GM12878 (cell line): ENCODE measurements around the gene FAM89B. TPM values are rescaled to one million over a fixed set of nuclear protein-coding genes. Genes with fewer than 3 reads are reported as not detected.

Source experiments
- ATAC-seq: fragments of 200-7000 bp; cut with Tn5 transposase; 3 replicates; pipeline ENCODE4 v1.9.1; 2020; ENCODE audit warnings: mild to moderate bottlenecking, moderate library complexity
- BruUV-seq: library from RNA; stranded (reverse); fragments of 400-500 nt; replicated peaks from 2 replicates; lab custom pipeline; 2021; lab: Mats Ljungman, UMichigan
- CTCF ChIA-PET: fragments of 300-600 bp; sonication (Branson Sonifier 250); formaldehyde crosslinking; extraction: SDS; loops from one replicate; lab custom pipeline; 2021; ENCODE audit warnings: inconsistent platforms; lab: Yijun Ruan, JAX
- POLR2A ChIA-PET: fragments of 350-600 bp; formaldehyde crosslinking; extraction: SDS; loops from one replicate; lab custom pipeline; 2021; ENCODE audit warnings: inconsistent platforms; lab: Charles Lee
- RAD21 ChIA-PET: fragments of 300-600 bp; sonication (Branson Sonifier 250); formaldehyde crosslinking; loops from one replicate; lab custom pipeline; 2023; ENCODE audit warnings: antibody characterized with exemption; ENCODE audit not compliant: unreplicated experiment; lab: Charles Lee
- SMC1A ChIA-PET: fragments of 300-600 bp; sonication (Branson Sonifier 250); formaldehyde crosslinking; loops from one replicate; lab custom pipeline; 2023; ENCODE audit not compliant: unreplicated experiment, uncharacterized antibody; lab: Charles Lee
- DNase-seq: peaks from one replicate; pipeline ENCODE4 v3.0.0-alpha.2; 2011; ENCODE audit warnings: low read depth, low spot score
- FAIRE-seq: peaks from 3 replicates; lab custom pipeline; 2011; peaks lifted over from hg19 to GRCh38; lab: Jason Lieb, UNC
- H2AFZ ChIP-seq: 2 replicates; pipeline ENCODE4 v1.6.0; 2011; ENCODE audit warnings: low read depth, low read length, control low read depth; ENCODE audit not compliant: control insufficient read depth
- H3K27ac ChIP-seq: 2 replicates; pipeline ENCODE4 v1.5.1; 2011; ENCODE audit warnings: control low read depth; ENCODE audit not compliant: control insufficient read depth, insufficient read depth
- H3K27me3 ChIP-seq, 2 experiments: replicated peaks in 1 of 2; 2 replicates each; pipeline versions ENCODE4 v1.6.0 to v1.6.1; 2011; ENCODE audit warnings: low read length in 1 of 2; ENCODE audit not compliant: control insufficient read depth in 2 of 2, insufficient read depth in 2 of 2
- H3K36me3 ChIP-seq, 2 experiments: 2 replicates each; pipeline ENCODE4 v1.5.1; 2011; ENCODE audit warnings: low read length in 1 of 2; ENCODE audit not compliant: control insufficient read depth in 2 of 2, insufficient read depth in 2 of 2
- H3K4me1 ChIP-seq: 2 replicates; pipeline ENCODE4 v1.6.1; 2011; ENCODE audit warnings: mild to moderate bottlenecking, low read length, moderate library complexity, mixed read lengths; ENCODE audit not compliant: control insufficient read depth, insufficient read depth
- H3K4me2 ChIP-seq: 2 replicates; pipeline ENCODE4 v1.6.0; 2011; ENCODE audit warnings: control low read depth; ENCODE audit not compliant: control insufficient read depth, insufficient read depth
- H3K4me3 ChIP-seq: fragments of 200-600 bp; sonication (generic); 2 replicates; pipeline ENCODE4 v1.5.1; 2016
- H3K79me2 ChIP-seq: 2 replicates; pipeline ENCODE4 v1.6.0; 2011; ENCODE audit warnings: low read length; ENCODE audit not compliant: control insufficient read depth, insufficient read depth
- H3K9ac ChIP-seq: 2 replicates; pipeline ENCODE4 v1.8.0; 2011; ENCODE audit warnings: low read length, control low read depth, mixed read lengths; ENCODE audit not compliant: control insufficient read depth, insufficient read depth
- H3K9me3 ChIP-seq: replicated peaks from 3 replicates; pipeline ENCODE4 v1.5.1; 2011; ENCODE audit warnings: mild to moderate bottlenecking, low read length; ENCODE audit not compliant: control insufficient read depth, insufficient read depth
- H4K20me1 ChIP-seq: 2 replicates; pipeline ENCODE4 v1.6.0; 2011; ENCODE audit not compliant: control insufficient read depth, insufficient read depth
- IKZF1 ChIP-seq: fragments of 450-650 bp; conservative IDR thresholded peaks from 2 replicates; pipeline ENCODE4 v1.6.1; 2017; ENCODE audit warnings: antibody characterized with exemption, mild to moderate bottlenecking
- IKZF2 ChIP-seq, 2 experiments: fragments of 450-650 bp; IDR thresholded peaks; 2 replicates each; pipeline ENCODE4 v1.6.1; 2017; ENCODE audit warnings: mild to moderate bottlenecking in 2 of 2, moderate library complexity in 2 of 2
- PAX8 ChIP-seq: fragments of 450-650 bp; IDR thresholded peaks from 2 replicates; pipeline ENCODE4 v1.6.1; 2017; ENCODE audit warnings: mild to moderate bottlenecking, moderate library complexity
- SPI1 ChIP-seq: IDR thresholded peaks from 2 replicates; pipeline ENCODE4 v1.6.1; 2011; ENCODE audit warnings: low read depth, mild to moderate bottlenecking, low read length, moderate library complexity, borderline replicate concordance; ENCODE audit not compliant: insufficient read depth
- ZZZ3 ChIP-seq: IDR thresholded peaks from 2 replicates; pipeline ENCODE4 v1.6.1; 2011; ENCODE audit warnings: low read depth; ENCODE audit not compliant: control insufficient read depth, insufficient read length
- WGBS: methylation state at CpG from one replicate; pipeline ENCODE4 v1.1.6; 2016; ENCODE audit warnings: low lambda C conversion rate; ENCODE audit not compliant: insufficient replicate concordance, insufficient coverage; ENCODE audit errors: missing lambda C conversion rate; 5-methylcytosine and 5-hydroxymethylcytosine counted together
- in situ Hi-C: fragments of 300-500 bp; cut with MboI; formaldehyde crosslinking; loops from 9 replicates; pipeline ENCODE4 v1.14.3; 2018; ENCODE audit warnings: mixed read lengths
- intact Hi-C: fragments of 100-400 bp; cut with micrococcal nuclease; formaldehyde crosslinking; loops from one replicate; pipeline ENCODE4 v1.14.2; 2022; ENCODE audit not compliant: unreplicated experiment
- polyA plus RNA-seq, 11 experiments: library from polyadenylated mRNA; depleted of rRNA in 4 of 11; unstranded in 6 of 11; stranded (reverse) in 5 of 11; fragments of >200 nt; fragmentation: Nextera tagmentation in 4 of 11; fragmentation: Illumina TruSeq in 1 of 11; extraction: Ambion mirVana in 4 of 11; extraction: Trizol in 1 of 11; gene quantifications; 1 replicate in 1 of 11; 2 replicates in 10 of 11; pipeline versions ENCODE4 v1.2.1 to v1.2.3, GENCODE V29; 2011 to 2016; ENCODE audit warnings: inconsistent platforms in 2 of 11, missing spikeins in 2 of 11, low read depth in 1 of 11
- total RNA-seq, 4 experiments: library from RNA; depleted of rRNA in 3 of 4; stranded (reverse); fragments of >200 nt in 3 of 4; fragmentation: Illumina TruSeq in 1 of 4; extraction: Trizol in 1 of 4; gene quantifications; 2 replicates each; pipeline versions ENCODE4 v1.2.1 to v1.2.3, GENCODE V29; 2013 to 2021

The FAM89B gene
- total and polyA plus RNA-seq, 10 of the 15 experiments (the other 5 are each of a cell fraction or from before 2014, with no cell fraction given) = 0.34 to 36.7 (median 9.8) TPM

- SMC1A ChIA-PET = interaction anchor here (0.8 to 1.5 kb wide), 4 partner anchors 8 to 42 kb away, joined by 3 to 5 read pairs (median 4); no protein-coding TSS in a partner anchor
- H3K9me3 ChIP-seq = no peaks in the 10 kb centered on the region
- H3K27ac ChIP-seq = peak overlapping the region; percentile 61
- in situ Hi-C loops (no loop called here), intact Hi-C loops (loop anchor here (5.0 kb wide), 1 partner anchor 734 kb away; the partner anchor contains the start of gene EHD1)
- peaks cover 17% of the 10 kb centered on the region for H3K4me1 ChIP-seq
- no peak overlapping the region for H2AFZ ChIP-seq
- peak overlapping the region; percentile 99 for H3K4me3 ChIP-seq
- WGBS = 58% methylated on average over 6 of the region's 10 CpGs
- H4K20me1 ChIP-seq = no peaks in the 10 kb centered on the region; the same call in 1 of the 2 replicates
- no peak for DNase-seq
- CTCF ChIA-PET = interaction anchor here (0.9 to 2.1 kb wide), 5 partner anchors 16 to 70 kb away, joined by 3 to 10 read pairs (median 4); no protein-coding TSS in a partner anchor
- POLR2A ChIA-PET = interaction anchor here (0.7 to 2.2 kb wide), 5 partner anchors 18 to 38 kb away, joined by 3 to 10 read pairs (median 3); partner anchors contain the start of gene SIPA1
- H3K9ac ChIP-seq = peak overlapping the region; percentile 85
- TF ChIP-seq IKZF1 = peak; percentile 30; the same call in 1 of the 2 replicates
- 0 out of 4 replicates have a peak, but pooled peaks of 1 of the 2 experiments have one; percentile 3 for TF ChIP-seq IKZF2 (IDR thresholded peaks at IDR 0.05)
- TF ChIP-seq ZZZ3 = no peak
- TF ChIP-seq PAX8 = no peak
- peak; percentile 57; the same call in 1 of the 2 replicates for TF ChIP-seq SPI1
- H3K79me2 ChIP-seq = peaks cover 53% of the 10 kb centered on the region
- no peak for ATAC-seq
- BruUV-seq = no TSS peak
- peak overlapping the region; percentile 93 for H3K4me2 ChIP-seq
- peaks cover 12 to 20% of the 10 kb centered on the region in 2 experiments; a peak in 3 of 4 replicates for H3K36me3 ChIP-seq
- RAD21 ChIA-PET = interaction anchor here (0.8 to 1.7 kb wide), 4 partner anchors 21 to 70 kb away, joined by 3 to 7 read pairs (median 5); partner anchors contain the start of gene FAM89B
- no peaks in the 10 kb centered on the region for H3K27me3 ChIP-seq
- no peak for FAIRE-seq
Measured at GRCh38 chr11:65611028-65611757, 38.9 kb downstream of the FAM89B start.
